NCI-H187 treated with DMSO at 0.1 percent for 48 hours (cell line): ENCODE measurements around the gene WNK2.

ENCODE experiments used
- DNase-seq: peaks from one replicate; lab custom pipeline; 2025; lab: John Stamatoyannopoulos, UW

The WNK2 gene

GRCh38 chr9:93295456-93296076 lies 111.6 kb downstream of the WNK2 start:
- no peak for DNase-seq

- DNase-seq = no peak
Observed at GRCh38 chr9:93296889-93297480, 113.0 kb downstream of the WNK2 start.

GRCh38 chr9:93297659-93298497 lies 113.9 kb downstream of the WNK2 start:
- DNase-seq = no peak

DNA sequence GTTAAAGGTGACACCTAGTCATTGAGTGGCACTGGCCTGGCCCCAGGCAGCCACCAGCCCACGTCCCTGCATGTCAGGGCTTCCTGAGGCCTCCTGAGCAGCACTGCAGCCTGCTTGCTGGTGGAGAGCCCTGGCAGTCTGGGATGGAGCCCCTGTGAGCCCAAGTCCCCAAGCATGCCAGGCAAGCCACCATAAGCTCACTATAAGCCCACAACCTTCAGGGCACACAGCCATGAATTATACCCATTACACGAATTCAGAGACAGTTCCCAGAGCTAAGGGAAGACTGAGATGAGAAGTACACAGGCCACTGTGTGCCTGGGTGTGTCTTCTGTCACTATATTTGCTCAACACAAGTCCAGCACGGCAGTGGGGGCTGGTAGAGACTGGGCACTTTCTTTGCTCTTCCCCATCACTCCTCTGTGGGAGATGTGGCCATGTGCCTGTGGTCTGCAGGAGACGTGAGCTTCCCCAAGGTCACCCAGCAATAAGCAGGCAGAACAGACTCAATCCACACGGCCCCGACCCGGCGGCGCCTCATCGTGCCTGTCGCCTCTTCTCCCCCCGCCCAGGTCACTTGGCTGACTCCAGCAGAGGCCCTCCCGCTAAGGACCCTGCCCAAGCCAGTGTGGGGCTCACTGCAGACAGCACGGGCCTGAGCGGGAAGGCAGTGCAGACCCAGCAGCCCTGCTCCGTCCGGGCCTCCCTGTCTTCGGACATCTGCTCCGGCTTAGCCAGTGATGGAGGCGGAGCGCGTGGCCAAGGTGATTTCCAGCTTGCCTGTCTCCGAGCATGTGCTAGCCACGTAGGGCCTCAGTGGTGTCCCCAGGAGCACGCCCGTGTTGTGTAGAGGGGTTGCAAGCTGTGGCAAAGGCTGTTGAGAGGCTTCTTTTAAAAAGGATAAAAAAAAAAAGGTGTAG lies 114.8 kb downstream of the WNK2 start:
- no peak for DNase-seq

DNA sequence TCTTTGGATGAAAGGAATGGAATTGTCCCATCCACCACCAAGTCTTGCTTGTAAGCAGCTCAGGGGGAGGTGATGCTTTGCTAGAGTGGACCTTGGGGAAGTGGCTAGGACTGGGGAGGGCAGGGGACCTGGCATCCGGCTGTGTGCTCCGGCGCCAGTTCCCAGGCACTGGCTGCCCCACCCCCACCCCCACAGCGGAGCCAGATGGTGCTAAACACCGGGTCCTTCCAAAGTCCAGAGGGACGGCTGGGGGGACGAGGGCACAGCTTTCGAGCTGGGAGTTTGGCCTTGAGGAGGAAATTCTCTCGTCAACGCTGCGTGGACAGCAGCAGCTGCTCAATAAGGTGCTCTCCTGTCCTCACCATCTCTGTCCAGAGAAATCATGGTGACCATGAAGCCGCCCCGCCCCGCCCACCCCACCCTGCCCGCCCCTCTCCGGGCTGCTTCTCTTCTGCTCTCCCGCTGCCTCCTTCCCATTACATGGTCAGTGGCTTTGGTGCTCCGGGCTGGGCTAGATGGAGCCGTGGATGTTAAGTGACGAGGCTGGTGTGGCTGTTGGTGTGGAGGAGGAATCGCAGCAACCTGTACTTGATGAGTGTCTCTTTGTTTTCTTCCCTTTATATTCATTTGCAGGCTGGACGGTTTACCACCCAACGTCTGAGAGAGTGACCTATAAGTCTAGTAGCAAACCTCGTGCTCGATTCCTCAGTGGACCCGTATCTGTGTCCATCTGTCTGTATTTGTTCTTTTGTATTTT lies 115.7 kb downstream of the WNK2 start:
- no peak for DNase-seq

- no peak for DNase-seq
Observed at GRCh38 chr9:93300175-93300572, 116.2 kb downstream of the WNK2 start.

DNA sequence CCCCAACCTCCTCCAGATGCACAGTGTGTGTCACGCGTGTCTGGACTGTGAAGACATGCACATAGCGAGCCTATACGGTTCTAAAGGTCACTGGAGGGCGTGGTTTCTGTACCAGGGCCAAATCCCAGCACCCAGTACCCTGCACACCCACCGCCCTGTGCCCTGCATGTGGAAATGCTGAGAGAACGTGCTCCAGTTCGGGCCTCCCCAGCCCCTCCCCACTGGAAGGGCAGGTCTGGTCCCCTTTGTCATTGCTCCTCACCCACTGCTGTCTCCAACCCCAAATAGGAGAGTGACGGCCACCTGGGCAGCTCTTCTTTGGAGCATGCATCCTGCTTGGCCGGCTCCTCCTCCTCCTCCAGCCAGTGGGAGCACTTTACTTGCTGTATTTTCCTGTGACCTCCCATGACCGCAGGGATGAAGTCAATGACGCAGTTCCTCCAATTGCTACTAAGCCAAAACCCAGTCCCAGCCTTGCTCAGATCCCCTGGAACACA lies 116.7 kb downstream of the WNK2 start:
- DNase-seq = no peak

DNA sequence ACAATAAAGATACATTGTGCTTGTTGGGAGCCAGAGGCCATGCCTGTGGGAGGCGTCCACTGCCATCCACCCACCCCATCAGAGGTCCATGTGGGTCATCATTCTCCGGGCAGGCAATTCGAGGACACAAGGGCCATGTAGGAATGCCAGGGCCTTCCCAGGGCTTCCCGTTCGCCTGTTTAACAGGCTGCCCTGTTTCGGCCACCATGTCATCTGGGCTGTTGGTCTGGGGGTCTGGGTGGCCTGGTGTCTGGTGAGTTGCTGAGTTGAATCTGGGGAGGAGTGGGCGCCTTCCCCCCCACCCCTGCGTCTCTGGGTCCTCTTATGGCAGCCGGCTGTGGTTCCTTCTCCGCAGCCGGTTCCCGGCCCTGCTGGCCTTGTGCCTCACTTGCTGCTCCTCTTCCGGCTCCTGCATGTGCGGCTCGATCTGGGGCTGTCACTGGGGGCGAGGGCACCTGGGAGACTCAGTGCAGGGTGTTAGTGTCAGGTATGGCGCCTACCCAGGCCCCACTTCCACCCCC lies 117.4 kb downstream of the WNK2 start:
- no peak for DNase-seq

- DNase-seq = no peak
Observed at GRCh38 chr9:93301911-93302541, 118.1 kb downstream of the WNK2 start.

DNA sequence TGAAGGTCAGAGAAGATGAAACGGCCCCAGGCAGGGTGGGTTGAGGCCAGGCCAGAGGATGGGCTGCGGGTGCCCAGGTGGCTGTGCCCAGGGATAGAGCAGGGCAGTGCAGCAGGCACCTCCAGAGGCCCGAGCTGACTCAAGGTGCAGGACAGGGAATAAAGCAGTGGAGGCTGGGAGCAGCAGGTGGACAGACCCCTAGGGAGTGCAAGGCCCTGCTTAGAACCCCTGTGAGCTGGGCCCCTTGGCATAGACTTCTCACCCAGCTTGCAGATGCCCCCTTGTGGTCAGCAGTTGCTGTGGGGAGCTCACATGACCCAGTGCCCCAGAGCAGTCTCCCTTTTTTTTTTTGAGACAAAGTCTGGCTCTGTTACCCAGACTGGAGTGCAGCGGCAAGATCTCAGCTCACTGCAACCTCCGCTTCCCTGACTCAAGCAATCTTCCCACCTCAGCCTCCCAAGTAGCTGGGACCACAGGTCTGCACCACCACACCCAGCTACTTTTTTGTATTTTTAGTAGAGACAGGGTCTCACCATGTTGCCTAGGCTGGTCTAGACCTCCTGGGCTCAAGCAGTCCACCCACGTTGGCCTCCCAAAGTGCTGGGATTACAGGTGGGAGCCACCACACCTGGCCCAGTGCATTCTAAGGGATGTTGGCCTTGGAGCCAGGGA lies 118.8 kb downstream of the WNK2 start:
- DNase-seq = no peak

GRCh38 chr9:93303258-93303771 lies 119.4 kb downstream of the WNK2 start:
- DNase-seq = no peak

DNA sequence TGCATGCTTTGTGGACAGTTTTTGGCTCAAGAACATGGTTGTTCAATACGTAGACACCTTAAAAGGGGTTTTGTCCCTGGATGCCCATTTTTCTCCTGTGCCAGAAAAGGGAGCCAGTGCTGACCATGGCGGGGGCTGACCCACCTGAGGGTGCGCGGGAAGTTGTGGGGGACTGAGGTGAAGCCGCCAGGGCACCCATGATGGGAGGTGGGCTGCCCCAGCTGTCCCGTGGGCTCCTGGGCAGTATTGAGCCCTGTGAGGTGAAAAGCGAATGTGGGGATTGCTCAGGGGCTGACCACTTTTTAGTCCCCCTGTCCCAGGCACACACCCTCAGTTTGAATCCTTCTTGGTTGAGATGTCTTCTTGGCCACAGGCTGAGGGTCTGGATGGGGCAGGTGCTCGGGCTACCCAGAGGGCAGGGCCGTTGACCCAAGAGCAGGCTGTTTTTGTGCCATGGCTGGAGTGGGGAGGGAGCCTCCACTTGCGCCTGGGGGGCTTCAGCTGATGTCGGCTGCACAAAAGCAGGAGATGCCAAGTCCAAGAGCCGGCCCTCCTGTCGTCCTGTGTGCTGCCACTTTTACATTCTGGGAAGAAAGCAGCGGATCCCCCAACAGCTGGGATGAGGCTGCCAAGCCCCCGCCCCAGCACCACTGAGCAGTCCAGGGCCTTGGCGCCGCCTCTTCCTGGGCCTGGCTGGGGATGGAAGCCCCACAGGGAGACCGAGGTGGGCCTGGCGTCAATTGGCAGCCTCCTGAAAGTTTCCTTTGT lies 120.1 kb downstream of the WNK2 start:
- no peak for DNase-seq

GRCh38 chr9:93304574-93305496 lies 120.9 kb downstream of the WNK2 start:
- no peak for DNase-seq

DNA sequence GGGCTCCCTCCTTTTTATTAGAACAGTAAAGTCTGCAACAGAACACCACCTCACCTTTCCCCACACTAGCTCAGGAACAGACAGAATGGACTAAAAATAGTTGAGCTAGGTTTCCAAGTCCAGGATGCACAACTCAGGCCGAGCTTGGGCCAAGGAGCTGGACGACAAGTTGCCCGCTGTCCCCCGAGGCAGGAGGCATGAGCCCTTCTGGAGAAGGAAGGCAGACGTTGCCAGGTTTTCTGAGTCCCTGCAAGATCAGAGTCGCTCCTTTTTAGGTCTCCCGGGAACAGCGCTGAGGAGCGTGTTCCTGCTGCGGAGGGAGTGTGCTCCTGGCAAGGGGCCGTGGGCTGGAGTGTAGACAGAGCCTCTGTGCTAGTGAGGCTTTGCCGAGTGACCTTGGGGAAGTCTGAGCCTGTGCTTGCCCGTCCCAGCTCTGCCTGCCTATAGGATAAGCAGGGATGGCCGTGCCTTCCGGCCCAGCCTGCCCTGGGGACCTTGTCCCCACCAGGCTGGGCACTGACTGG lies 121.6 kb downstream of the WNK2 start:
- DNase-seq = no peak

DNA sequence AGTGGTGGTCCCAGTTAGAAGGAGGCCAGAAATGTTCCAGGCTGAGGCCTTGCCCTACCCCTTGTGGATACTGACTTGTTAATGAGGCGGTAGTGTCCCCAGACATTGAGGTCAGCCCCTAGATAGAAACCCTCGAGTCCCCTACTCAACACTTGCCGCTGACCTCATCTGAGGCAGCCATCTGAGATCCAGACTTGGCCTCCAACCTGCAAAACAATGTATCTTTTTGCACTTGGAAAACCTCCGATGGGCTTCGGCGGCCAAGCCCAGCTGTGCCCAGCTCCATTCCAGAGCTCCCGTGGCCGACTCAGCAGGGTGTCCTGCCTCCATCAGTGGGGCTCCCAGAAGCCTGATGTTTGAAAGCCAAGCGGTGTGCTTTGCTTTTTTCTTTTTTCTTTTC lies 122.1 kb downstream of the WNK2 start:
- no peak for DNase-seq

DNA sequence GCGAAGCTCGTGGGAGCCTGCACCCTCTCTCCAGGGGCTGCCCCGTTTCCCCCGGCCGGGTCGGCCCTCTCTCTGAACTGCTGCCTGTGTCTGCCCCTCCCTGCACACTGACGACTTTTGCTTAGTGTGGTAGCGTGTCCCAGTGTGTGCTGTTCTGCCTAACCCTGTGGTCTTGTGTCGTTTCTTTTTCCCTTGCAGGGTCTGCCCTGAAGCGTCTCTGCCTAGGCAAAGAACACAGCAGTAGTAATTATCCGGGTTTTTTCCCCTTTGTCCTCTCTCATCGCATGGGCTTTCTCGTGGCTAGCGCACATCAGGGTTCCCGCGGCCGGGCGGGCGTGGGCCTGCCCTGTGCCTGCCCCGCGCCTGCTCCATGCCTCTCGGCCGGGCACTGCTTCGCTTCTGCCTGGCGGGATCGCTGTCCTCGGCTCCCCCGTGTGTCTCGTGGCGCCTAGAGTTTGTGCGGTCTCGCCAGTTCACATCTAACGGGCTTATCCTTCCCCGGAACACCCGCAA lies 122.7 kb downstream of the WNK2 start:
- DNase-seq = no peak

GRCh38 chr9:93307468-93308157 lies 123.7 kb downstream of the WNK2 start:
- DNase-seq = no peak
